Breast epithelium (tissue), 4 donors: Measurements from ENCODE around the gene VPS26A. TPM values are rescaled to one million over a fixed set of nuclear protein-coding genes. Genes with fewer than 3 reads are reported as not detected.

ENCODE experiments used
- DNase-seq, 2 donors: peaks; one replicate each; pipeline ENCODE4 v3.0.0-alpha.2; 2019; ENCODE audit warnings: low spot score in 2 of 2
- H3K27ac ChIP-seq, 2 donors: fragments of 200-600 bp; sonication (generic) in 1 of 2; one replicate each; pipeline ENCODE4 v1.5.1; 2016 to 2019; ENCODE audit warnings: mild to moderate bottlenecking in 1 of 2
- H3K27me3 ChIP-seq, 2 donors: fragments of 200-600 bp; sonication (generic) in 1 of 2; one replicate each; pipeline versions ENCODE4 v1.5.1 to v1.6.0; 2017 to 2019; ENCODE audit warnings: control low read depth in 1 of 2, mild to moderate bottlenecking in 1 of 2
- H3K36me3 ChIP-seq: fragments of 200-600 bp; one replicate; pipeline ENCODE4 v1.5.1; 2019
- H3K4me1 ChIP-seq, 2 donors: fragments of 200-600 bp; sonication (generic); one replicate each; pipeline ENCODE4 v1.5.1; 2016 to 2019; ENCODE audit warnings: control low read depth in 1 of 2
- H3K4me3 ChIP-seq, 3 donors: fragments of 200-600 bp; sonication (generic); 1 replicate in 2 of 3; 2 replicates in 1 of 3; pipeline ENCODE4 v1.5.1; 2016 to 2019; ENCODE audit warnings: mild to moderate bottlenecking in 3 of 3, moderate library complexity in 2 of 3
- H3K9me3 ChIP-seq, 2 donors: fragments of 200-600 bp; sonication (generic) in 1 of 2; one replicate each; pipeline ENCODE4 v1.5.1; 2016 to 2019; ENCODE audit warnings: control low read depth in 1 of 2
- CTCF ChIP-seq, 3 donors: fragments of 450-650 bp; IDR thresholded peaks; one replicate each; pipeline ENCODE4 v1.5.1; 2016 to 2017; ENCODE audit warnings: antibody characterized with exemption in 3 of 3, mild to moderate bottlenecking in 3 of 3, moderate library complexity in 3 of 3
- POLR2A ChIP-seq: fragments of 450-650 bp; IDR thresholded peaks from one replicate; pipeline ENCODE4 v1.6.1; 2016; ENCODE audit warnings: antibody characterized with exemption, mild to moderate bottlenecking, moderate library complexity
- POLR2AphosphoS5 ChIP-seq, 3 donors: sonication (generic); formaldehyde crosslinking; IDR thresholded peaks; one replicate each; pipeline ENCODE4 v1.6.1; 2017; ENCODE audit warnings: antibody characterized with exemption in 3 of 3
- intact Hi-C: fragments of 100-400 bp; cut with DNase I; formaldehyde crosslinking; loops from one replicate; pipeline ENCODE4 v1.15.1; 2023; ENCODE audit warnings: low total_unique reads
- total RNA-seq, 3 donors: library from RNA; depleted of rRNA; stranded (reverse); fragments of >200 nt; gene quantifications; one replicate each; pipeline ENCODE4 v1.1.0, GENCODE V29; 2016

VPS26A gene
- total RNA-seq, 3 donors from 2014 or later, result 32.1 to 56.0 (median 40.8) TPM

- no peak overlapping the region for H3K27ac ChIP-seq
- no peaks in the 10 kb centered on the region for H3K36me3 ChIP-seq
- no peaks in the 10 kb centered on the region for H3K27me3 ChIP-seq
- DNase-seq, result no peak
- intact Hi-C loops, result loop anchor here (5.0 kb wide), 1 partner anchor 420 kb away; no protein-coding TSS in a partner anchor
- no peak for TF ChIP-seq CTCF (IDR thresholded peaks at IDR 0.05)
- TF ChIP-seq POLR2A, result no peak
- no peak for TF ChIP-seq POLR2AphosphoS5 (IDR thresholded peaks at IDR 0.05)
- H3K4me3 ChIP-seq, result no peak overlapping the region
- H3K9me3 ChIP-seq, result no peaks in the 10 kb centered on the region
- H3K4me1 ChIP-seq, result no peaks in the 10 kb centered on the region
Observed at GRCh38 chr10:69202332-69202731, 78.4 kb downstream of the VPS26A start.

GRCh38 chr10:69208761-69209160, 84.8 kb downstream of the VPS26A start:
- no peak overlapping the region for H3K4me3 ChIP-seq
- intact Hi-C loops, result no loop called here
- TF ChIP-seq CTCF (IDR thresholded peaks at IDR 0.05) (no peak), POLR2AphosphoS5 (IDR thresholded peaks at IDR 0.05) (no peak), POLR2A (no peak)
- DNase-seq, result no peak
- no peaks in the 10 kb centered on the region for H3K4me1 ChIP-seq
- H3K27ac ChIP-seq, result no peak overlapping the region
- H3K9me3 ChIP-seq, result no peaks in the 10 kb centered on the region
- H3K36me3 ChIP-seq, result peaks cover 6% of the 10 kb centered on the region
- H3K27me3 ChIP-seq, result no peaks in the 10 kb centered on the region

- no peaks in the 10 kb centered on the region for H3K9me3 ChIP-seq
- no peak overlapping the region for H3K27ac ChIP-seq
- H3K36me3 ChIP-seq, result peaks cover 6% of the 10 kb centered on the region
- H3K4me1 ChIP-seq, result no peaks in the 10 kb centered on the region
- no peak overlapping the region for H3K4me3 ChIP-seq
- no peaks in the 10 kb centered on the region for H3K27me3 ChIP-seq
- TF ChIP-seq POLR2AphosphoS5 (IDR thresholded peaks at IDR 0.05) (no peak), CTCF (IDR thresholded peaks at IDR 0.05) (no peak), POLR2A (no peak)
- DNase-seq, result no peak
- intact Hi-C loops, result no loop called here
Observed at GRCh38 chr10:69209787-69210484, 86.0 kb downstream of the VPS26A start.

GRCh38 chr10:69211104-69211503, 87.1 kb downstream of the VPS26A start:
- intact Hi-C loops, result no loop called here

More at GRCh38 chr10:69211104-69211503, 87.1 kb downstream of the VPS26A start:
- H3K36me3 ChIP-seq, result peaks cover 6% of the 10 kb centered on the region
- no peaks in the 10 kb centered on the region for H3K4me1 ChIP-seq
- TF ChIP-seq POLR2A, result no peak
- TF ChIP-seq CTCF (IDR thresholded peaks at IDR 0.05), result no peak
- no peak for TF ChIP-seq POLR2AphosphoS5 (IDR thresholded peaks at IDR 0.05)
- no peak overlapping the region for H3K4me3 ChIP-seq
- H3K27me3 ChIP-seq, result no peaks in the 10 kb centered on the region
- DNase-seq, result no peak
- no peaks in the 10 kb centered on the region for H3K9me3 ChIP-seq
- no peak overlapping the region for H3K27ac ChIP-seq
